Astrocyte (in vitro differentiated cells and primary cell): ENCODE measurements around the gene TFEB.

ENCODE experiments used
- CTCF ChIP-seq: IDR thresholded peaks from 2 replicates; pipeline ENCODE4 v1.5.1; 2011; ENCODE audit warnings: low read depth, mild to moderate bottlenecking, inconsistent platforms, low read length, moderate library complexity; ENCODE audit not compliant: insufficient read depth
- EZH2 ChIP-seq: IDR thresholded peaks from 2 replicates; pipeline ENCODE4 v1.6.1; 2012; ENCODE audit warnings: mild to moderate bottlenecking, low read length, inconsistent platforms; ENCODE audit not compliant: insufficient read depth

- no peak for TF ChIP-seq CTCF
- TF ChIP-seq EZH2: no peak
Measured at GRCh38 chr6:41722969-41723529, 12.4 kb downstream of the TFEB start.
